ENCODE measurements around the gene SMARCE1. TPM values are rescaled to one million over a fixed set of nuclear protein-coding genes. Genes with fewer than 3 reads are reported as not detected.

Gene SMARCE1
- polyA plus RNA-seq, 1 donor (not counting 4 experiments of a cell fraction or from before 2014, with no cell fraction given), result 60.6 TPM

- TF ChIP-seq CTCF (optimal IDR thresholded peaks at IDR 0.05 in 1 of 3, IDR thresholded peaks at IDR 0.05 in 1 of 3, conservative IDR thresholded peaks at IDR 0.05 in 1 of 3; ENCODE audit: extremely low read depth in 1 of 3, insufficient read depth in 2 of 3, low read length in 3 of 3), result no peak
- Histone ChIP-seq H3K9me3 (ENCODE audit: control insufficient read depth, low read depth, low read length) (no peaks in the 10 kb centered on the region), H3K4me1 (ENCODE audit: control insufficient read depth, extremely low read depth, insufficient read depth, low read length) (no peaks in the 10 kb centered on the region), H3K9ac (ENCODE audit: control insufficient read depth, extremely low read depth, insufficient read depth, low read length) (no peak overlapping the region), H2AFZ (ENCODE audit: control insufficient read depth, low read length) (no peak overlapping the region), H4K20me1 (ENCODE audit: control insufficient read depth, extremely low read depth, insufficient read depth, low read length) (no peaks in the 10 kb centered on the region), H3K4me2 (ENCODE audit: control insufficient read depth, extremely low read depth, insufficient read depth, low read depth, low read length) (no peak overlapping the region), H3K27me3 (ENCODE audit: control insufficient read depth, extremely low read depth, insufficient read depth, low read length) (no peaks in the 10 kb centered on the region), H3K36me3 (ENCODE audit: control insufficient read depth in 2 of 2, extremely low read depth in 1 of 2, insufficient read depth in 2 of 2, low read length in 2 of 2) (peaks cover 15 to 35% of the 10 kb centered on the region in 2 experiments), H3K79me2 (ENCODE audit: control insufficient read depth, insufficient read depth, low read length) (no peaks in the 10 kb centered on the region), H3K4me3 (ENCODE audit: control insufficient read depth in 2 of 3, extremely low read depth in 1 of 3, insufficient read depth in 2 of 3, low read depth in 1 of 3, low read length in 3 of 3) (no peak overlapping the region), H3K9me1 (ENCODE audit: control insufficient read depth, extremely low read depth, insufficient read depth, low read length) (no peaks in the 10 kb centered on the region), H3K27ac (ENCODE audit: control insufficient read depth, insufficient read depth, low read length) (no peak overlapping the region)
- FAIRE-seq (no peak), DNase-seq (ENCODE audit: low read depth, low spot score) (no peak)
- dilution Hi-C loops (cut with MboI; ENCODE audit: extremely low pct_ligation_motif_present, low sequenced_read_pairs), result no loop called here
Observed at GRCh38 chr17:40629842-40630241, 17.8 kb downstream of the SMARCE1 start.

GRCh38 chr17:40625311-40625710 lies 22.3 kb downstream of the SMARCE1 start:
- H3K9me1 ChIP-seq (ENCODE audit: control insufficient read depth, extremely low read depth, insufficient read depth, low read length), result no peaks in the 10 kb centered on the region
- peaks cover 6 to 11% of the 10 kb centered on the region in 2 experiments for H3K36me3 ChIP-seq (ENCODE audit: control insufficient read depth in 2 of 2, extremely low read depth in 1 of 2, insufficient read depth in 2 of 2, low read length in 2 of 2)
- no peak overlapping the region for H3K27ac ChIP-seq (ENCODE audit: control insufficient read depth, insufficient read depth, low read length)
- H2AFZ ChIP-seq (ENCODE audit: control insufficient read depth, low read length), result no peak overlapping the region
- DNase-seq (ENCODE audit: low read depth, low spot score), result no peak
- no peaks in the 10 kb centered on the region for H3K9me3 ChIP-seq (ENCODE audit: control insufficient read depth, low read depth, low read length)
- H3K9ac ChIP-seq (ENCODE audit: control insufficient read depth, extremely low read depth, insufficient read depth, low read length), result no peak overlapping the region
- no peaks in the 10 kb centered on the region for H4K20me1 ChIP-seq (ENCODE audit: control insufficient read depth, extremely low read depth, insufficient read depth, low read length)
- H3K4me1 ChIP-seq (ENCODE audit: control insufficient read depth, extremely low read depth, insufficient read depth, low read length), result no peaks in the 10 kb centered on the region
- no peak overlapping the region for H3K4me2 ChIP-seq (ENCODE audit: control insufficient read depth, extremely low read depth, insufficient read depth, low read depth, low read length)
- no peak overlapping the region for H3K4me3 ChIP-seq (ENCODE audit: control insufficient read depth in 2 of 3, extremely low read depth in 1 of 3, insufficient read depth in 2 of 3, low read depth in 1 of 3, low read length in 3 of 3)
- no peak for TF ChIP-seq CTCF (optimal IDR thresholded peaks at IDR 0.05 in 1 of 3, IDR thresholded peaks at IDR 0.05 in 1 of 3, conservative IDR thresholded peaks at IDR 0.05 in 1 of 3; ENCODE audit: extremely low read depth in 1 of 3, insufficient read depth in 2 of 3, low read length in 3 of 3)
- no peak for TF ChIP-seq EZH2 (IDR thresholded peaks at IDR 0.05; ENCODE audit: low read length)
- dilution Hi-C loops (cut with MboI; ENCODE audit: extremely low pct_ligation_motif_present, low sequenced_read_pairs), result no loop called here
- no peaks in the 10 kb centered on the region for H3K27me3 ChIP-seq (ENCODE audit: control insufficient read depth, extremely low read depth, insufficient read depth, low read length)
- no peaks in the 10 kb centered on the region for H3K79me2 ChIP-seq (ENCODE audit: control insufficient read depth, insufficient read depth, low read length)
- no peak for FAIRE-seq
